PC-9 (cell line): Measurements from ENCODE around the gene HTR4.

Source experiments
- EZH2 ChIP-seq: fragments of 200-600 bp; sonication (generic); IDR thresholded peaks from 2 replicates; pipeline ENCODE4 v1.8.0; 2017; ENCODE audit warnings: antibody characterized with exemption, low read depth
- TF ChIP-seq, protein P1 (sequence below): fragments of 200-600 bp; sonication (generic); conservative IDR thresholded peaks from 2 replicates; pipeline ENCODE4 v1.6.1; 2017; ENCODE audit warnings: mixed run types, antibody characterized with exemption, mild to moderate bottlenecking, moderate library complexity

DNA sequence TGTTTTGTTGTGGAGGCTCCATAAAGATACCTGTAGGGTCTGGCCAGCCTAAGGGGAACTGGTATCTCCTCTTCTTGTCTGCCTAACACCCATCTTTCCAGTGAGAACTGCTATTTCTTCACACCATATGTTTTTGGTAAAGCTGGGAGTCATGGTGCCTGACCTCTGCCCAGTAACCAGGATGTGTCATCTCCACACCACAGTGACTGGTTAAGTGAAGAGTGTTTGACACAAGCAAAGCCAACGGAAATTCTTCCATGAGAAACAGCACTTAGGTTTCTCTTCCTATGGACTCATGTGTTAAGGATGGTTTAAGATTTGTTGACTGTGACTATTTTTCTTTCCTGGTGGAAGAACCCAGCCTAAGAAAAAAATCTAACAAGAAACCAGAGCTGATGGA, 111.5 kb downstream of the HTR4 start:
- TF ChIP-seq, protein P1, sequence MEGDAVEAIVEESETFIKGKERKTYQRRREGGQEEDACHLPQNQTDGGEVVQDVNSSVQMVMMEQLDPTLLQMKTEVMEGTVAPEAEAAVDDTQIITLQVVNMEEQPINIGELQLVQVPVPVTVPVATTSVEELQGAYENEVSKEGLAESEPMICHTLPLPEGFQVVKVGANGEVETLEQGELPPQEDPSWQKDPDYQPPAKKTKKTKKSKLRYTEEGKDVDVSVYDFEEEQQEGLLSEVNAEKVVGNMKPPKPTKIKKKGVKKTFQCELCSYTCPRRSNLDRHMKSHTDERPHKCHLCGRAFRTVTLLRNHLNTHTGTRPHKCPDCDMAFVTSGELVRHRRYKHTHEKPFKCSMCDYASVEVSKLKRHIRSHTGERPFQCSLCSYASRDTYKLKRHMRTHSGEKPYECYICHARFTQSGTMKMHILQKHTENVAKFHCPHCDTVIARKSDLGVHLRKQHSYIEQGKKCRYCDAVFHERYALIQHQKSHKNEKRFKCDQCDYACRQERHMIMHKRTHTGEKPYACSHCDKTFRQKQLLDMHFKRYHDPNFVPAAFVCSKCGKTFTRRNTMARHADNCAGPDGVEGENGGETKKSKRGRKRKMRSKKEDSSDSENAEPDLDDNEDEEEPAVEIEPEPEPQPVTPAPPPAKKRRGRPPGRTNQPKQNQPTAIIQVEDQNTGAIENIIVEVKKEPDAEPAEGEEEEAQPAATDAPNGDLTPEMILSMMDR = no peak
- TF ChIP-seq EZH2 = no peak
